Measurements from ENCODE around the gene ARF6. TPM values are rescaled to one million over a fixed set of nuclear protein-coding genes. Genes with fewer than 3 reads are reported as not detected.
A peak's percentile ranks its signal among the peaks of the same experiment; 100 is the strongest.

The ARF6 gene
- total and polyA plus RNA-seq, 9 of the 15 experiments (the other 6 are each of a cell fraction or from before 2014, with no cell fraction given), result 15.3 to 35.2 (median 24.9) TPM

- TF ChIP-seq CBFA2T2 (conservative IDR thresholded peaks at IDR 0.05) (no peak), EP400 (IDR thresholded peaks at IDR 0.05) (peak; percentile 89), ARID2 (IDR thresholded peaks at IDR 0.05) (no peak), POLR2A (conservative IDR thresholded peaks at IDR 0.05) (peak; percentile 90), POLR2AphosphoS5 (IDR thresholded peaks at IDR 0.05; ENCODE audit: control insufficient read depth, insufficient read depth, low read depth, low read length) (peak; percentile 74), ZNF639 (CRISPR knock-in tag; conservative IDR thresholded peaks at IDR 0.05 in 1 of 2, IDR thresholded peaks at IDR 0.05 in 1 of 2) (peak in 1 of 2 experiments; percentile 63; a peak in 2 of 4 replicates), HNRNPK (IDR thresholded peaks at IDR 0.05; ENCODE audit: low read depth, low read length, poor library complexity, severe bottlenecking) (no peak), CXXC5 (CRISPR knock-in tag; IDR thresholded peaks at IDR 0.05) (peak; percentile 94), USF1 (CRISPR knock-in tag; IDR thresholded peaks at IDR 0.05) (0 out of 2 replicates have a peak, but pooled peaks have one; percentile 52), FOXM1 (IDR thresholded peaks at IDR 0.05; ENCODE audit: low read depth) (peak; percentile 4; the same call in 1 of the 2 replicates), FOXM1 (CRISPR knock-in tag; IDR thresholded peaks at IDR 0.05; ENCODE audit: low read depth) (no peak), ZNF282 (CRISPR knock-in tag; IDR thresholded peaks at IDR 0.05) (no peak), RAD21 (CRISPR knock-in tag; conservative IDR thresholded peaks at IDR 0.05 in 1 of 2, IDR thresholded peaks at IDR 0.05 in 1 of 2) (0 out of 4 replicates have a peak, but pooled peaks of 1 of the 2 experiments have one; percentile 19), ASH1L (IDR thresholded peaks at IDR 0.05; ENCODE audit: borderline replicate concordance, low read depth, partially characterized antibody) (no peak), CBX1 (IDR thresholded peaks at IDR 0.05; ENCODE audit: low read depth) (peak; percentile 45; the same call in 1 of the 2 replicates), PML (IDR thresholded peaks at IDR 0.05; ENCODE audit: low read length) (peak; percentile 54), SIN3B (IDR thresholded peaks at IDR 0.05; ENCODE audit: low read depth) (peak; percentile 39; the same call in 1 of the 2 replicates), TFAP4 (CRISPR knock-in tag; IDR thresholded peaks at IDR 0.05; ENCODE audit: borderline replicate concordance) (peak; percentile 68), MCM5 (IDR thresholded peaks at IDR 0.05; ENCODE audit: low read depth) (no peak), HDAC2 (IDR thresholded peaks at IDR 0.05) (0 out of 2 replicates have a peak, but pooled peaks have one; percentile 13), MLLT1 (IDR thresholded peaks at IDR 0.05) (peak; percentile 10 to 76; a peak in 2 of 4 replicates), THAP7 (CRISPR knock-in tag; IDR thresholded peaks at IDR 0.05) (0 out of 2 replicates have a peak, but pooled peaks have one; percentile 63), TBP (optimal IDR thresholded peaks at IDR 0.05; ENCODE audit: low read depth, low read length) (peak; percentile 70), CREM (IDR thresholded peaks at IDR 0.05; ENCODE audit: low read depth) (peak; percentile 92)
These were observed at the start of gene ARF6 (continued) for GRCh38 chr14:49892636-49893308.

Measured in K562 (cell line).